Central memory CD8-positive, alpha-beta T cell (primary cell): ENCODE results near the gene BSND.

Experiments
- ATAC-seq: fragments of 150-1000 bp; cut with Tn5 transposase; replicated peaks from 2 replicates; pipeline ENCODE4 v1.10.0; 2022; ENCODE audit warnings: mild to moderate bottlenecking, moderate FRiP score, moderate number of reproducible peaks; ENCODE audit not compliant: poor library complexity, severe bottlenecking; ENCODE audit errors: extremely low read depth
- DNase-seq, 2 donors: peaks; one replicate each; pipeline ENCODE4 v3.0.0; 2021; ENCODE audit warnings: low spot score in 2 of 2
- H3K27ac Mint-ChIP-seq: one replicate; pipeline ENCODE4 v1.8.0; 2022; ENCODE audit warnings: low read depth, mild to moderate bottlenecking, moderate library complexity, mixed read lengths
- H3K27me3 Mint-ChIP-seq: one replicate; pipeline ENCODE4 v1.8.0; 2022; ENCODE audit warnings: mixed read lengths
- H3K36me3 Mint-ChIP-seq: one replicate; pipeline ENCODE4 v1.8.0; 2022; ENCODE audit warnings: mild to moderate bottlenecking, moderate library complexity, mixed read lengths; ENCODE audit not compliant: insufficient read depth
- H3K4me1 Mint-ChIP-seq: one replicate; pipeline ENCODE4 v1.8.0; 2022; ENCODE audit warnings: mixed read lengths
- H3K4me3 Mint-ChIP-seq: one replicate; pipeline ENCODE4 v1.8.0; 2022; ENCODE audit warnings: mild to moderate bottlenecking, moderate library complexity, mixed read lengths
- H3K9me3 Mint-ChIP-seq: one replicate; pipeline ENCODE4 v1.8.0; 2022; ENCODE audit warnings: mixed read lengths

BSND gene

GRCh38 chr1:55040933-55041494 is 42.3 kb downstream of the BSND start:
- Mint-ChIP-seq H3K27me3 (peaks cover 65% of the 10 kb centered on the region), H3K9me3 (no peaks in the 10 kb centered on the region), H3K4me3 (no peak overlapping the region), H3K36me3 (no peaks in the 10 kb centered on the region), H3K27ac (no peak overlapping the region), H3K4me1 (no peaks in the 10 kb centered on the region)
- no peak for DNase-seq
- no peak for ATAC-seq

- H3K27me3 Mint-ChIP-seq = peaks cover 59% of the 10 kb centered on the region
- H3K9me3 Mint-ChIP-seq = no peaks in the 10 kb centered on the region
- ATAC-seq (no peak), DNase-seq (no peak)
- no peaks in the 10 kb centered on the region for H3K36me3 Mint-ChIP-seq
- H3K27ac Mint-ChIP-seq = no peak overlapping the region
- no peak overlapping the region for H3K4me3 Mint-ChIP-seq
- no peaks in the 10 kb centered on the region for H3K4me1 Mint-ChIP-seq
These were observed 42.9 kb downstream of the BSND start for GRCh38 chr1:55041613-55042012.

GRCh38 chr1:55043011-55043410 is 44.3 kb downstream of the BSND start:
- H3K4me3 Mint-ChIP-seq = no peak overlapping the region
- peaks cover 45% of the 10 kb centered on the region for H3K27me3 Mint-ChIP-seq
- H3K9me3 Mint-ChIP-seq = no peaks in the 10 kb centered on the region
- no peaks in the 10 kb centered on the region for H3K4me1 Mint-ChIP-seq
- ATAC-seq (no peak), DNase-seq (no peak)
- H3K36me3 Mint-ChIP-seq = no peaks in the 10 kb centered on the region
- no peak overlapping the region for H3K27ac Mint-ChIP-seq

- no peaks in the 10 kb centered on the region for H3K36me3 Mint-ChIP-seq
- DNase-seq (no peak), ATAC-seq (no peak)
- H3K4me1 Mint-ChIP-seq = no peaks in the 10 kb centered on the region
- H3K4me3 Mint-ChIP-seq = no peak overlapping the region
- no peak overlapping the region for H3K27ac Mint-ChIP-seq
- peaks cover 38% of the 10 kb centered on the region for H3K27me3 Mint-ChIP-seq
- H3K9me3 Mint-ChIP-seq = no peaks in the 10 kb centered on the region
These were observed 45.0 kb downstream of the BSND start for GRCh38 chr1:55043726-55044125.

GRCh38 chr1:55044617-55045397 is 46.1 kb downstream of the BSND start:
- no peaks in the 10 kb centered on the region for H3K4me1 Mint-ChIP-seq
- no peak for ATAC-seq
- DNase-seq = no peak
- H3K9me3 Mint-ChIP-seq = no peaks in the 10 kb centered on the region
- H3K27ac Mint-ChIP-seq = no peak overlapping the region
- no peaks in the 10 kb centered on the region for H3K36me3 Mint-ChIP-seq
- H3K27me3 Mint-ChIP-seq = peaks cover 27% of the 10 kb centered on the region
- no peak overlapping the region for H3K4me3 Mint-ChIP-seq

- ATAC-seq = no peak
- H3K27me3 Mint-ChIP-seq = peaks cover 21% of the 10 kb centered on the region
- DNase-seq = no peak
- no peaks in the 10 kb centered on the region for H3K36me3 Mint-ChIP-seq
- H3K27ac Mint-ChIP-seq = no peak overlapping the region
- no peak overlapping the region for H3K4me3 Mint-ChIP-seq
- H3K4me1 Mint-ChIP-seq = no peaks in the 10 kb centered on the region
- no peaks in the 10 kb centered on the region for H3K9me3 Mint-ChIP-seq
These were observed 46.7 kb downstream of the BSND start for GRCh38 chr1:55045430-55045829.

- ATAC-seq (no peak), DNase-seq (no peak)
- no peaks in the 10 kb centered on the region for H3K4me1 Mint-ChIP-seq
- no peak overlapping the region for H3K4me3 Mint-ChIP-seq
- H3K36me3 Mint-ChIP-seq = no peaks in the 10 kb centered on the region
- H3K27me3 Mint-ChIP-seq = peaks cover 6% of the 10 kb centered on the region
- H3K27ac Mint-ChIP-seq = no peak overlapping the region
- H3K9me3 Mint-ChIP-seq = no peaks in the 10 kb centered on the region
These were observed 48.1 kb downstream of the BSND start for GRCh38 chr1:55046871-55047270.

GRCh38 chr1:55047611-55048010 is 48.9 kb downstream of the BSND start:
- ATAC-seq (no peak), DNase-seq (no peak)
- Mint-ChIP-seq H3K4me3 (no peak overlapping the region), H3K36me3 (no peaks in the 10 kb centered on the region), H3K9me3 (no peaks in the 10 kb centered on the region), H3K4me1 (no peaks in the 10 kb centered on the region), H3K27ac (no peak overlapping the region), H3K27me3 (no peaks in the 10 kb centered on the region)

GRCh38 chr1:55048453-55049270 is 49.9 kb downstream of the BSND start:
- Mint-ChIP-seq H3K36me3 (no peaks in the 10 kb centered on the region), H3K9me3 (no peaks in the 10 kb centered on the region), H3K4me3 (no peak overlapping the region), H3K27ac (no peak overlapping the region), H3K27me3 (no peaks in the 10 kb centered on the region), H3K4me1 (no peaks in the 10 kb centered on the region)
- ATAC-seq (no peak), DNase-seq (no peak)

GRCh38 chr1:55049271-55049913 is 50.7 kb downstream of the BSND start:
- ATAC-seq (no peak), DNase-seq (no peak)
- Mint-ChIP-seq H3K4me3 (no peak overlapping the region), H3K9me3 (no peaks in the 10 kb centered on the region), H3K27ac (no peak overlapping the region), H3K4me1 (no peaks in the 10 kb centered on the region), H3K27me3 (no peaks in the 10 kb centered on the region), H3K36me3 (no peaks in the 10 kb centered on the region)

- Mint-ChIP-seq H3K36me3 (no peaks in the 10 kb centered on the region), H3K27me3 (no peaks in the 10 kb centered on the region), H3K4me3 (no peak overlapping the region), H3K4me1 (no peaks in the 10 kb centered on the region), H3K9me3 (no peaks in the 10 kb centered on the region), H3K27ac (no peak overlapping the region)
- ATAC-seq (no peak), DNase-seq (no peak)
These were observed 51.2 kb downstream of the BSND start for GRCh38 chr1:55049914-55050278.

- DNase-seq (no peak), ATAC-seq (no peak)
- Mint-ChIP-seq H3K4me1 (no peaks in the 10 kb centered on the region), H3K27me3 (no peaks in the 10 kb centered on the region), H3K9me3 (no peaks in the 10 kb centered on the region), H3K36me3 (no peaks in the 10 kb centered on the region), H3K4me3 (no peak overlapping the region), H3K27ac (no peak overlapping the region)
These were observed 51.5 kb downstream of the BSND start for GRCh38 chr1:55050283-55050682.
